ENCODE measurements around the gene PDXK.
"Not testable (repeated sequence)": the region's sequence is repeated elsewhere in the genome, so short reads cannot be mapped to it uniquely, and the experiment has no call there.

Gene PDXK

DNA sequence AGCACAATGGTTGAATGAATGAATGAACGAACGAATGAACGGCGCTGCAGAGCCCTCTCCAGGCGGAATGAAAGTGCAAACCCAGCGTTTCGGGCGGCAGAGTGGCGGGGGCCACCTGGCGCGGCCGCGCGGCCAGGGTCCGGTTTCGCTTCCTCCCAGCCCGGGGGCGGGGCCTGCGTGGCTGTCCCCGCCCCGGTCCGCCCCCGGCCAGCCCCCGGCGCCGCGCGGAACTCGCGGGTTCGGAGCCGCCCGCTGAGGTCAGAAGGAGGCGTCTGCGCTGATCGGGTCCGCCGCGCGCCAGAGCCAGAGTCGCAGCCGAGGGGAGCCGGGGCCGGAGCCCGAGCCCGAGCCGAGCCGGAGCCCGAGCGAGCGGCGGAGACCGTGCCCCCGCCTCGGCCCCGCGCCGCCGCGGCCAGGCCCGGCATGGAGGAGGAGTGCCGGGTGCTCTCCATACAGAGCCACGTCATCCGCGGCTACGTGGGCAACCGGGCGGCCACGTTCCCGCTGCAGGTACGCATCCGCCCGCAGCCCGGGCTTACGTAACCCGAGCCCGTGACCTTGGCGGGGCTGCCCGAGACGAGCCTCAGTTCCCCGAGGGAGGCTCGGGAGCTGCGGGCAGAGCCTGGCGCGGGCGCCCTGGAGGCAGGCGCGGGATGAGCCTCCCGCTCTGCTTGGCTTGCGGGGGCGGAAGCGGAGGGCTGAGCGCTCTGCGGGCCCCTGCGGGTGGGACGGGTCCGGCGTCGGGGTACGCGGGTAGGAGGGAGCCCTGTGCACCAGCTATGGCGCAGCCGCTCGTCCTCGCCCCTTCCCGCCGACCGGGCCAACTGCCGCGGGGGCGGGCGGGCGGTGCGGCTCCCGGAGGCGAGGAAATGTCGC, at the start of gene PDXK:
Gene PDXK, plus strand, starts transcription at position 258 of the 876 bp plus-strand sequence. Its CDS starts 166 bp downstream, at position 424.
- DNase-seq, result no peak

DNA sequence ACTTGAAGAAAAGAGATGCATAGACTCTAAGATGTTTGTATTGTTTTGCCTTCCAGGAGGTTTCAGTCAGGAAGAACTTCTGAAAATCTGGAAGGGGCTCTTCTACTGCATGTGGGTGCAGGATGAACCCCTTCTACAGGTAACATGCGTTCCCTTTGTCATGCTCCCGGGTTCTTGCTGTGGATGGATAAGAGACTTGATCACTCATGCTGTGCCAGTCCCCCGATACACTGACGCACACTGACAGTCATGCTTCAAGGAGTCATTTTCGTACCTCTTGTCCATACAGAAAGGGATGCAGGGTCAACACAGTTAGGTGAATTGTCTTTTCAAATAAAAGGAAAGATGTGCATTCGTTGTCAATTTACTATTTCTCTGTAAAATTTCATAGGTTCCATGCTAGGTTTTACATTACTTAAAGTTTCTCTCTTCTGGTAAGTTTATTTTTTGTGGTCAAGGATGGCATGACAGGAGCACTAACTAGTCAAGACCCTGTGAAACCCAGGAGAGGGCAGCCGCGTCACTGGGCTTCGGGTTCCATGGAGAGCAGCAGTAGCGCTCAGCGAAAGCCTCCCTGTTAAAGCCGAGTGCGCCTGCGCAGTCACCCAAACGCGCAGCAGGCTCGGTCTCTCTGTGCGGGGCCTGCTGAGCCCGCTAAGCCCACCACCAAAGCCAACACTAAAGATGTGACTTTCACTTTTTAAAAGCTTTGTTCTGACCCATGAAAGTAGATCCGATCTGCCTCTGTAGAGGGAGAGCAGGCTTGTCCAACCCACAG, 48.9 kb upstream of the PDXK start:
- DNase-seq, result no peak

DNA sequence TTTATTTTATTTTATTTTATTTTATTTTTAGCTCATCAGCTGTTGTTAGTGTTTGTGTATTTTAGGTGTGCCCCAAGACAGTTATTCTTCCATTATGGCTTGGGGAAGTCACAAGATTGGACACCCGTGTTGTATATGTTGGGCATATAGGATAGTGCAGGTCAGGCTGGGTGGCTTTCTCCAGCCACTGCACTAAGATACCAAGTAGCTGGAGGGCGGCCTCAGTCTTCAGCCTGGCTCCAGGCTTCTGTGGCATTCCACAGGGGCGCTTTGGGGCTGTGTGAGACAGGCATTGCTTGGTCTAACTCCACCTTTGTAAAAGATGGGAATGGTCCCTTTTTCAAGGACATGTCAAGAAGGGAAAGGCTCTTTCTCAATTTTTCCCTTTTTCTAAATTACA, 43.1 kb upstream of the PDXK start:
- DNase-seq, result no peak

DNA sequence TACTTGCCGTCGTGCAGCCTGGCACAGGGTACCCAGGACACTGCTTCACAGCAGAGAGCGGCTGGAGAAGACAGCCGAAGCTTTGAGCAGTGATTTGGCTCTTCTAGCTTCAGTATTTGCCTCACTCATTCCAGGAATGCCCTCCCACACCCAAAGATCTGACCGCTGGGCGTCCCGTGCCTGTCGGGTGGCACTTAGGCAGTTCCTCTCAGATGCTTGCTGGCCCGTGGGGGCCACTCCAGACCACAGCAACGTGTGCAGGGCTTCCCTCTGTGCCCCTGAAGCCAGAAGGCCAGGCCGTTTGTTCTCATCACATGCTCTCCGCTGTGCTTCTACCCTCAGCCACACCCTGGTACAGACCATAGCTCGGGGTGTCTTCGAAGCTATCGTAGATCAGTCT, 42.5 kb upstream of the PDXK start:
- no peak for DNase-seq

DNA sequence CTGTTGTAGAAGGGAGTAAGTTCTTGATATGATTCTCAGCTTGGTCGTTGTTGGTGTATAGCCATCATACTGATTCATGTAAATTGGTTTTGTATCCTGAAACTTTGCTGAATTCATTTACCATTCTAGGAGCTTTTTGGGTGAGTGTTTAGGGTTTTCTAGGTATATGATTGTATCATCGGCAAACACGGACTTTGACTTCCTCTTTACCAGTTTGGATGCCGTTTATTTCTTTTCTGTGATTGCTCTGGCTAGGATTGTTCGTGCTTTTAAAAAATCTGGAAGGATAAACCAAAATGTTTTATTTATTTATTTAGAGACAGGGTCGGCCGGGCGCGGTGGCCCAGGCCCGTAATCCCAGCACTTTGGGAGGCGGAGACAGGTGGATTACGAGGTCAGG, 39.0 kb upstream of the PDXK start:
- no peak for DNase-seq

DNA sequence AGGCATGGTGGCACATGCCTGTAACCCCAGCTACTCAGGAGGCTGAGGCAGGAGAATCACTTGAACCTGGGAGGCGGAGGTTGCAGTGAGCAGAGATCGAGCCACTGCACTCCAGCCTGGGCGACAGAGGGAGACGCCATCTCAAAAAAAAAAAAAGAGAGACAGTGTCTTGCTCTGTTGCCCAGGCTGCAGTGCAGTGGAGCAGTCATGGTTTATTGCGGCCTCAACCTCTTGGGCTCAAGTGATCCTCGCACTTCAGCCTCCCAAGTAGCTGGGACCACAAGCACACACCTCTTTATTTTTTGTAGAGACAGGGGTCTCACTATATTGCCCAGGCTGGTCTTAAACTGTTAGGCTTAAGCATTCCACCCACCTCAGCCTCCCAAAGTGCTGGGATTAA, 38.5 kb upstream of the PDXK start:
- not testable (repeated sequence) for DNase-seq

DNA sequence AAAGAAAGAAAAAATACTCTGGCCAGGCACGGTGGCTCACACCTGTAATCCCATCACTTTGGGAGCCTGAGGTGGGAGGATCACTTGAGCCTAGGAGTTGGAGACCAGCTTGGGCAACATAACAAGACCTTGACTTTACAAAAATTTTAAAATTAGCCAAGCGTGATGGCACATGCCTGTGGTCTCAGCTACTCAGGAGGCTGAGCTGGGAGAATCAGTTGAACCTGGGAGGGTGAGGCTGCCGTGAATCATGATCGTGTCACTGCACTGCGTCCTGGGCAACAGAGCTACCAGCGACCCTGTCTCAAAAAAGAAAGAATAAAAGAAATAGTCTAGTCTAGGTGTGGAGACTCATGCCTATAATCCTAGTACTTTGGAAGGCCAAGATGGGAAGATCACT, 37.3 kb upstream of the PDXK start:
- no peak for DNase-seq

DNA sequence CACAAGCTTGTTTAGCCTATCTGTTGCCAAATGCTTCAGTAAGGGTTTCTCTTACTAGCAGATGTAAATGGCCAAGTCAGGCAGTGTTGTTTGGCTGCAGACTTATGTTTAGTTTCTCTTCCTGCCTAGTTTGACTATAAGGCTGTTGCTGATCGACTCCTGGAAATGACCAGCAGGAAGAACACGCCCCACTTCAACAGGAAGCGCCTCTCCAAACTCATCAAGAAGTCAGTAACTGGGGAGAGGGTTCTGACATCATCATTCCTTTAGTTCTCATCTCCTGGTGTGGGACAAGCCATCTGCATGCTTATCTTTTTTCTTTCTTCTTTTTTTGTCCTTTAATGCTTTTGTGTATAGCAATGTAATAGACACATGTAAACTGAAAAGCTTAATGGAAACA, 34.5 kb upstream of the PDXK start:
- DNase-seq, result no peak

DNA sequence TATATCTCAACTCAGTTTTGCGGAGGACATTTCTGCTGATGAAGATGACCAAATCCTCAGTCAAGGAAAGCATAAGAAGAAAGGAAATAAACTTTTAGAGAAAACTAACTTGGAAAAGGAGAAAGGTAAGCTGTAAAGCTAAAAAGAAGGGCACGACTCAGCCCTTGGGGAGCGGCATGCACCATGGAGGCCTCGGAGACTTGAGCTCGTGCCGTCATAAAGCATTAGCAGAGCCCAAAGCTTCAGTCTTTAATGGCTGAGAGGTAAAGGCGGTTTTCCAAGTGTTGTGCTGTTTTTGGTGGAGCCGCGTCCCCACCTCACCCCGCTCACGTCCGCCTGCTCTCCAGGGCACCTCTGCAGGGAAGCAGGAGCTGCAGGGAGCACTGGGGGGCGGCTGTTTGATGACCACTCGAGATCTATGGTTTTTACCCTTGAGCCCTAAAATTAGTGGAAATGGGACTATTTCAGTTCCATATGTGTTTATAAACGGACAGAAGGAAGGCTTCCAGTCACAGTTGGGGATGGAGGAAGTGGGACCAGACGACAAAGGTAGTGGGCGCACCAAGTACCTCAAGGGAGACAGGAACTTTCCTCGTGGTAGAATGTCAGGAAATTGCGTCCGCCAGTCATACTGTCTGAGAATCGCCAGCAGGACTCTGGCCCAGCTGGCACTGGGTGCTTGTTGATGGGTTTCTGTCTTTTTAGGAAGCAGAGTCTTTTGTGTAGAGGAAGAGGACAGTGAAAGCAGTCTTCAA, 31.9 kb upstream of the PDXK start:
- no peak for DNase-seq

DNA sequence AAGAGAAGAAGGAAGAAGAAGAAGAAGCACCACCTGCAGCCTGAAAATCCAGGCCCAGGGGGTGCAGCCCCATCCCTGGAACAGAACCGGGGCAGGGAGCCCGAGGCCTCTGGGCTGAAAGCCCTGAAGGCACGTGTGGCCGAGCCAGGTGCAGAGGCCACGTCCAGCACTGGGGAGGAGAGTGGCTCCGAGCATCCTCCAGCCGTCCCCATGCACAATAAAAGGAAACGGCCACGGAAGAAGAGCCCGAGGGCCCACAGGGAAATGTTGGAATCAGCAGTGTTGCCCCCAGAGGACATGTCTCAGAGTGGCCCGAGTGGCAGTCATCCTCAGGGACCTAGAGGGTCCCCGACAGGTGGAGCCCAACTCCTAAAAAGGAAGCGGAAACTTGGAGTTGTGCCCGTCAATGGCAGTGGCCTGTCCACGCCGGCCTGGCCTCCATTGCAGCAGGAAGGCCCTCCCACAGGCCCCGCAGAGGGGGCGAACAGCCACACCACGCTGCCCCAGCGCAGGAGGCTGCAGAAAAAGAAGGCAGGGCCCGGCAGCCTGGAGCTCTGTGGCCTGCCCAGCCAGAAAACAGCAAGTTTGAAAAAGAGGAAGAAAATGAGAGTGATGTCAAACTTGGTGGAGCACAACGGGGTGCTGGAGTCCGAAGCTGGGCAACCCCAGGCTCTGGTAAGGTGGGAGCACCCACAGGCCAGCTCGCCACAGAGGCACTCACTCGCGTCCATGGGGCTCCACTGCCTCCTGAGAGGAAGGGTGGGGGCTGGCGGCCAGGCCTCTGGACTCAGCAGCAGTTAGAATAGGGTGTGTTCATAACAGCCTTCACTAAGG, 31.1 kb upstream of the PDXK start:
- DNase-seq, result no peak

DNA sequence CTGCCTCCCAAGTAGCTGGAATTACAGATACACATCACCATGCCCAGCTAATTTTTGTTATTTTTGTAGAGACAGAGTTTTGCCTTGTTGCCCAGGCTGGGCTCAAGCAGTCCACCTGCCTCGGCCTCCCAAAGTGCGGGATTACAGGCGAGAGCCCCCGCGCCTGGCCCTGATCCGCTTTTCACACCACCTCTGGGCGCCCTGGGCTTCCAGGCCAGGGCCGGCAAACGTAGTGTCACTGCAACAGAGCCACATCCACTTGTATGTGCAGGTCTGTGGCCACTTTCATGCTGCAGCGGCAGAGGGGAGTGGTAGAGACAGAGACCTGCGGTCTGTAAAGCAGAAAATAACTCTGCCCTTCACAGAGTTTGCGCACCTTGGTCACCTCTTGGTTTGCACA, 30.0 kb upstream of the PDXK start:
- no peak for DNase-seq

DNA sequence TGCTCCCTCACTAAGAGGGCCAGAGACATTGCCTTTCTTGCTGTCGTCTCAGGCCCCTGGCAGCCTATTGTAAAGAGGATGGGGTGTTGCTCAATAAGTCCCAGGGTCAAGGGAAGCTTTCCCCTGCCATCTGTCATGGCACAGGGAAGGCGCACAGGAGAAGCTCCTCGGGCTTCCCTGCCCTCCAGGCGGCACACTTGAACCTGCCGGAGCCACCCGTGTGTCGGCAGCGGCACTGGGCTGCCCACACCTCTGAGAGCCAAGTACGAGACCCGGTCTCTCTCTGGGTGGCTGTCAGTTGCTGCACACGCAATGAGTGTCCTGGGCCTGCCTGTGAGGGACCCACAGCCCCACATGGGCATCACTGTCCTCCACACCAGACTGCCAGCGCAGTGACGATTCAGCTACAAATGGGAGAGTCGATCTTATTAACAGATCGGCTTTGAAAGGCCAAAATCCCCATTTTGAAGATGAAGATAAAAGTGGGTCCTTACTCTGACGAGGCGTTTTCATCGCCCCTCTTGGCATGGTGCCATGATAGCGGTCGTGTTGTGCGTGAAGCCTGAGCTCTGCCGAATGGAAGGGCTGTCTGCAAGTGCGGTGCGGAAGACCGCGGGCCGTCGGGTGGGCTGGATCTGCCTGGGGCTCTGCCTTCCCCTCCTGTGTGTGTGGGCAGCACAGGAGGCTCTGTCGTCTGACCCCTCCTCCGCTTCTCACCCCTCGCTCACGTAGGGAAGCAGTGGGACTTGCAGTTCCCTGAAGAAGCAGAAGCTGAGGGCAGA, 29.2 kb upstream of the PDXK start:
- DNase-seq, result no peak

DNA sequence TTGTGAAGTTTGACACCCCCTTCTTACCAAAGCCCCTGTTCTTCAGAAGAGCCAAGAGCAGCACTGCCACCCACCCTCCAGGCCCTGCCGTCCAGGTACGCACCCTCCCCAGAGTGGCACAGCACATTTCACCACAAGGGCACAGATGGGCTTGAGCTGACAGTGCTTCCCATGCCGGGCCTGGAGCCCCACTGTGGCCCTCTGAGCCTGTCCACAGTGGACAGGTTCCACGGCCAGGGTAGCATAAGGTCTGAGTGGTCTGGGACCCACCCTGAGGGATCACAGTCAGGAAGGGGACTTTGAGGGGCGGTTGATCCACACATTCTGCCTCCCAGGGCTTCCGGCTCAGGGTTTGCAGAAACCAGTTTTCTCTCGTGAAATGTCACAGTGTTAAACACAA, 28.6 kb upstream of the PDXK start:
- DNase-seq, result no peak

DNA sequence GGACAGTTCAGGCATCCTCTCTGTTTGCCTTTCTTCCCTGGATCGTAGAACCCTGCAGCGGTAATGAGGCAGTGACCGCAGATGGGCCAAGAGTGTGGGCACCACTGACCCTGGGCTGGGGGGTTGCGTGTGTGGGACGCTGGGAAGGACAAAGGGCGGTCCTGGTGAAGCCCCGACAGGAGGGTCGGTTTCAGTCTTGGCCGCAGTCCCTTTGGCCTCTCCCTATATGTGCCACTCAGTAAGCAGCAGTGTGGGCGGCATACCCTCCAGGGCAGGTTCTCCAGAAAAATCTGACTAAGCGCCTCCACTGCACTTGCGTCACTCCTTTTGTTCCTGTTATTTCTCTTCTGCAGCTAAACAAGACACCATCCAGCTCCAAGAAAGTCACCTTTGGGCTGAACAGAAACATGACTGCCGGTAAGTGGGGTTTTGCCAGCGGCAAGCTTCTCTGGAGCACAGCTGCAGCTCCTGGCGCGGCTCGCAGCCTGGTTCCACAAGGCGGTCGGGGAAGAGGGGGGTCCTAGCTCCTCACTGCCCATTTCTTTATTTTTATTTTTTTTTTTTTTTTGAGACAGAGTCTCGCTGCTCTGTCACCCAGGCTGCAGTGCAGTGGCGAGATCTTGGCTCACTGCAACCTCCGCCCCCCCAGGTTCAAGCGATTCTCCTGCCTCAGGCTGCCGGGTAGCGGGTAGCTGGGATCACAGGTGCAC, 27.7 kb upstream of the PDXK start:
- DNase-seq, result no peak

DNA sequence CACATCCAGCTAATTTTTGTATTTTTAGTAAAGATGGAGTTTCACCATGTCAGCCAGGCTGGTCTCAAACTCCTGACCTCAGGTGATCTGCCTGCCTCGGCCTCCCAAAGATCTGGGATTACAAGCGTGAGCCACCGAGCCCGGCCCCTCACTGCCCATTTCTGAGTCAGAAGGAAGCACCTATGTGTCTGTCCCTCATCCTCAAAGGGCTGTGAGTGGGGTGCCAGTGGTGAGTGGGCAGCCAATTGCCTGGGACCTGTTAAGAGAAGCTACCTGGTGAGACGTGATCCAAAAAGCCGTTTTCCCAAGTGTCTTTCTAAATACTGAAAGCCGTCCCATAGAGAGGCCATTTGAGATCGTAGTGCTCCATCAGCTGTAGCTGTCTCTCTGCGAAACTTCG, 27.1 kb upstream of the PDXK start:
- DNase-seq, result no peak

DNA sequence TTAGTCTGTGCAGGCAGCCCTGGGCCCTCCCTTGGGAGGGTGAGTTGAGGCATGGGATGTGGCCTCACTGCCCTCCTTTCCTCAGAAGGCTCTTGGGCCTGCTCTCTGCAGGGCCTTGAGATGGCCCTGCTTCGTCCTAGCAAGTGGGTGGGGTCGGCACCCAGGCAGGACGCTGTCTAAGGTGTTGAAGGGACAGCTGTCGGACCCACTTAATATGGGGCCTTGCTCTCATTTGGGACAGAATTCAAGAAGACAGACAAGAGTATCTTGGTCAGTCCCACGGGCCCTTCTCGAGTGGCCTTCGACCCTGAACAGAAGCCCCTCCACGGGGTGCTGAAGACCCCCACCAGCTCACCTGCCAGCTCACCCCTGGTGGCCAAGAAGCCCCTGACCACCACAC, 26.0 kb upstream of the PDXK start:
- DNase-seq, result no peak

DNA sequence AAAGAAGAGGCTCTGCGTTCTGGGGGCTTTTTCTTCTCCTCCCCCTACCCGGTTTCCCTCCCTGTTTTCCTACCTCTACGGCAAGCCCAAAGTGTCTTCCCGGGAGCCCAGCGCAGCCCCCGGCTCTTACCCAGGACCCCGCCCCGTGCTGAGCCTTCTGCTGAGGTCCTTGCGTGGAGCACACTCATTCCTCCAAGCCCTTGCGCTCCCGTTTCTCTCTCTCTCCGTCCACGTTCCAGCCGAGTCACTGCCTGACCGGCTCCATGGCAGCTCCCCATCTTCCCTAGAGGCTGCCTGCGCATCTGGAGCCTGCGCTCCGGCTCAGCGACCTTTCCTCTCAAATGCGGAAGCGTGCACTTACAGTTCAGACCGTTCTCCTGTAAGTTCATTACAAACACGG, 24.9 kb upstream of the PDXK start:
- DNase-seq, result no peak

DNA sequence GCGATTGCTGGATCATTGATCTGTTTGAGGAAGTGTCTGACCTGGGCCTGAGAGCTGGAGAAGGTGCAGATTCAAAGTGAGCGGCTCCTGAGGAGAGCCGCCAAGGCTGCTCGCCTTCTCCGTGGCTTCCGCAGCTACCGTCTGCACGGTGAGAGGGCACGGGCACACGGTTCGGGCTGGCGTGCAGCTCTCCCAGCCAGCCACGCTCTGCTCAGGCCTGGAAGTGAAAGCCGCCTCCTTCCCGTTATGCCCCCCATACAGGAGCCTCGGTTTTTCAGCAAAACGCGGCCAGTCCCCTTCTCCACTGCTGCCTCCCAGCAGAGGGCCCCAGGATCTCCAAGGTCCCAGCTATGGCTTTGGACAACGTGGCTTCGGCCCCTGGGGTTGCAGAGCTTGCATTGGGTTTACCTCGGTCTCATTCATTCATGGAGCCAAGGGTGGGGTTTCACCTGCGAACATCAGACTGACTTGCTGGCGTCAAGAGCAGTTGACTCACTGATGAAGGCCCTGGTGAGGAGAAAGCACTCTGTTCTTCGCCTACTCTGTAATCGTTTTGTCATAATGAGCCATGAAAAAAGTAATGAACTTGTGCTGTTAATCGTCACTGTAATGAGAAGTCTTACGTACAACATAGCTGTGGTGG, 24.4 kb upstream of the PDXK start:
- no peak for DNase-seq

DNA sequence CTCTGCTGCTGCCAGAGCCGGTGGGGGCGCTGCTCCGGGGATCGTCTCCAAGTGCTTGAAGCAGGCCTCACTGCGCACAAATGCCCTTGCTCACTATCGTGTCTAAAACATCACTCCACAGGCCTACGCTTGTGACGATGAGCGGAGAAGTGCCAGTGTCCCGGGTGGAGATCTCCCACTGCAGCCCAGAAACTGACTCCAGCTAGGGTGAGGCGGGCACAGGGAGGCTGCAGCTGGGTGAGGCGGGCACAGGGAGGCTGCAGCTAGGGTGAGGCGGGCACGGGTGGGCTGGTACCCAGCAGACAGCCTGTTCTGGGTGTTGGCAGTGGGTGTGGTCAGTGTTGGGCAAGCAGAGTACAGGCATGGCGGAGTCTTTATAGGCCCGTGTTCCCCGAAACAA, 22.7 kb upstream of the PDXK start:
- no peak for DNase-seq

Measured in NCI-H1417 treated with DMSO at 0.1 percent for 48 hours (cell line).